Activated T-helper 2 cell treated with anti-CD3 and anti-CD28 coated beads, Interferon-gamma antibody, Interleukin-2, Interleukin-4, amounts not matched to agents 10 μg/mL and 5 μg/mL and 100 μg/mL, durations not matched to agents 14 hours and 24 hours and 36 hours (primary cell): ENCODE measurements around the gene TNRC6C. TPM values are rescaled to one million over a fixed set of nuclear protein-coding genes. Genes with fewer than 3 reads are reported as not detected.

ENCODE experiments used
- DNase-seq: peaks from one replicate; pipeline ENCODE4 v3.0.0; 2021; ENCODE audit warnings: low spot score
- H3K27ac Mint-ChIP-seq: one replicate; pipeline ENCODE4 v1.8.0; 2021; ENCODE audit warnings: mixed read lengths
- H3K27me3 Mint-ChIP-seq: one replicate; pipeline ENCODE4 v1.8.0; 2021; ENCODE audit warnings: low read depth, mixed read lengths
- H3K36me3 Mint-ChIP-seq: one replicate; pipeline ENCODE4 v1.8.0; 2021; ENCODE audit warnings: low read depth, mixed read lengths
- H3K4me1 Mint-ChIP-seq: one replicate; pipeline ENCODE4 v1.8.0; 2021; ENCODE audit warnings: low read depth, mixed read lengths
- H3K4me3 Mint-ChIP-seq: one replicate; pipeline ENCODE4 v1.8.0; 2021; ENCODE audit warnings: low read depth, mild to moderate bottlenecking, moderate library complexity, mixed read lengths
- H3K9me3 Mint-ChIP-seq: one replicate; pipeline ENCODE4 v1.8.0; 2021; ENCODE audit warnings: mixed read lengths
- intact Hi-C: fragments of 100-400 bp; cut with micrococcal nuclease; formaldehyde crosslinking; loops from one replicate; pipeline ENCODE4 v1.15.1; 2023
- total RNA-seq: library from RNA; stranded (reverse); gene quantifications from 2 replicates; pipeline ENCODE4 v1.2.3, GENCODE V29; 2022

TNRC6C gene
- total RNA-seq, 1 donor from 2014 or later: 18.4 TPM

GRCh38 chr17:78120971-78121800 is 162.7 kb downstream of the TNRC6C start:
- H3K9me3 Mint-ChIP-seq: no peaks in the 10 kb centered on the region
- peaks cover 60% of the 10 kb centered on the region for H3K36me3 Mint-ChIP-seq
- H3K27ac Mint-ChIP-seq: peak overlapping the region; percentile 55
- peak; percentile 69 for DNase-seq
- H3K4me3 Mint-ChIP-seq: peak overlapping the region; percentile 80
- peaks cover 50% of the 10 kb centered on the region for H3K4me1 Mint-ChIP-seq
- intact Hi-C loops: loop anchor here (1.0 to 10.0 kb wide), 3 partner anchors 9 to 1386 kb away; partner anchors contain the start of genes MFSD11, SRSF2 and TMC8
- H3K27me3 Mint-ChIP-seq: no peaks in the 10 kb centered on the region

DNA sequence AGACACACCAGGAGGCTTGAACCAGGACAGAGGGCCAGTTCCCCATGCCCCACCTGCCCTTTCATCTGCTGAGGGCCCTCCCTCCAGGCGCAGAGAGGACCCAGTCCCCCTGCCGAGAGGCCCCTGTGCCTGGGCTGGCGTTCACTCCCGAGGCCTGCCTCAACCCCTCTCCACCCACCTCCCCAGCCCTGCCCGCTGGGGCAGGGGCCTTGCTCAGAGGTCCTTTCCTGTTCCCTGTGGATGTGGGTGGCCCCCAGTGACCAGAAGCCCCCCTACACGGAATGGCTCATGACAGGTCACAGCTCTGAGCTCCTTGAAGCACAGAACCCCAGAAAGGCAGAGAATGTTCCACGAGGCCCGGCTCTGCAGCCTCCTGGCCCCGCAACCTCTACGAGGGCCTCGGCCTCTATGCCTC is 163.3 kb downstream of the TNRC6C start:
- no peak for DNase-seq
- peak overlapping the region; percentile 55 for H3K27ac Mint-ChIP-seq
- no peaks in the 10 kb centered on the region for H3K9me3 Mint-ChIP-seq
- H3K27me3 Mint-ChIP-seq: no peaks in the 10 kb centered on the region
- H3K4me1 Mint-ChIP-seq: peaks cover 51% of the 10 kb centered on the region
- H3K4me3 Mint-ChIP-seq: peak overlapping the region; percentile 80
- intact Hi-C loops: loop anchor here (1.0 to 10.0 kb wide), 3 partner anchors 8 to 1387 kb away; partner anchors contain the start of genes MFSD11, SRSF2 and TMC8
- peaks cover 62% of the 10 kb centered on the region for H3K36me3 Mint-ChIP-seq

DNA sequence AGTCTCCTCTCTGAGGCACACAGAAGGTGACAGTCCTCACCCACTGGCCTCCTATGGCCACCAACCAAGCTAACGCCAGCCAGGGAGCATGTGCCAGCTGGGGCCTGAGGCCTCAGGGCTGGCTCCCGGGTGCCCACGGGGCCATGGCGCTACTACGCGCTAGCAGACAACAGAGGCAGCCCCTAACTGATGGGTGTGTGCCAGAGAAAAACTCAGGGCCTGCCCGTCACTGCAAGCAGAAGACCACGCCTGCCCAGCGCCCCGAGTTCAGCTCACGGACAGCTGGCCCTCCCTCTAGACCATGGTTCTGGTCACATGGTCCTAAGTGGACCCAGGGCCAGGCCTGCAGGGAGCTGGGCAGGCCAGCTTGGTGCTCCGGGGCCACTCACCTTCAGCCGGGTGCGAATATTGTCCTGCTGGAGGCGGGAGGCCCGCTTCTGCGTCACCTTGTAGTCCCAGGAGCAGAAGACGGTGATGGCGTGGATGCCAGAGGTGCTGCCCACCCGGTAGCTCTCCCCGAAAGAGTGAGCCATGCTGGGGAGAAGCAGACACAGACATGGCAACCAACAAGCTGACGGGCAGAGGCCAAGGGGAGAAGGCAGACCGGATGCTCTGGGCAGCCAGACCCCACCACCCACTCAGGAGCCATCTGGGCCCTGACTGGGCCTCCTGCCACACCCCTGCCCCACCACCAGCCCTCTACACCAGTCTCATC is 163.9 kb downstream of the TNRC6C start:
- peaks cover 63% of the 10 kb centered on the region for H3K36me3 Mint-ChIP-seq
- H3K4me3 Mint-ChIP-seq: peak overlapping the region; percentile 80
- intact Hi-C loops: loop anchor here (10.0 kb wide), 2 partner anchors 668 to 1388 kb away; partner anchors contain the start of genes MFSD11 and SRSF2
- H3K9me3 Mint-ChIP-seq: no peaks in the 10 kb centered on the region
- H3K27ac Mint-ChIP-seq: peak overlapping the region; percentile 55
- H3K27me3 Mint-ChIP-seq: no peaks in the 10 kb centered on the region
- H3K4me1 Mint-ChIP-seq: peaks cover 48% of the 10 kb centered on the region
- no peak for DNase-seq

GRCh38 chr17:78122931-78123249 is 164.4 kb downstream of the TNRC6C start:
- intact Hi-C loops: loop anchor here (10.0 kb wide), 2 partner anchors 668 to 1388 kb away; partner anchors contain the start of genes MFSD11 and SRSF2
- no peak for DNase-seq
- Mint-ChIP-seq H3K27ac (peak overlapping the region; percentile 58), H3K9me3 (no peaks in the 10 kb centered on the region), H3K27me3 (no peaks in the 10 kb centered on the region), H3K4me1 (peaks cover 48% of the 10 kb centered on the region), H3K4me3 (peak overlapping the region; percentile 80), H3K36me3 (peaks cover 61% of the 10 kb centered on the region)

DNA sequence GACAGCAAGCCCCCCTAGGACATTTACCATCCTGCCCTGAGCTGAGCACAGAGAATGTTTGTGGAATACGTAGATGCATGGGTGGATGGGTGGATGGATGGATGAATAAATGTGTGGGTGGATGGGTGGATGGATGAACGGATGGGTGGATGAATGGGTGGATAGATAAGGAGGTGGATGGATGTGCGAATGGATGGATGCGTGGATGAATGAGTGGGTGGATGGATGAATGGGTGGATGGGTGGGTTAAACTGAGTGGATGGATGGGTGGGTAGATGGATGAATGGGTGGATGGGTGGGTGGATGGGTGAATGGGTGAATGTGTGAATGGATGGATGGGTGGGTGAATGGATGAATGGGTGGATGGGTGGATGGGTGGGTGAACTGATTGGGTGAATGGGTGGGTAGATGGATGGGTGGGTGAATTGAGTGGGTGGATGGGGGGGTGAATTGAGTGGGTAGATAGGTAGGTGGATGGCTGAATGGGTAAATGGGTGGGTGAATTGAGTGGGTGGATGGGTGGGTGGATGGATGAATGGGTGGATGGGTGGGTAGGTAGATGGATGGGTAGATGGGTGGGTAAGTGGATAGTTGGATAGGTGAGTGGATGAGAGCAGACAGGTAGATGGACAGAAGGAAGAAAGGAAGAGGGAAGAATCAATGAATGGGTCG is 164.9 kb downstream of the TNRC6C start:
- DNase-seq: no peak
- H3K4me3 Mint-ChIP-seq: peak overlapping the region; percentile 80
- peaks cover 58% of the 10 kb centered on the region for H3K36me3 Mint-ChIP-seq
- no peaks in the 10 kb centered on the region for H3K9me3 Mint-ChIP-seq
- no peaks in the 10 kb centered on the region for H3K27me3 Mint-ChIP-seq
- peaks cover 46% of the 10 kb centered on the region for H3K4me1 Mint-ChIP-seq
- intact Hi-C loops: loop anchor here (10.0 kb wide), 2 partner anchors 669 to 1389 kb away; partner anchors contain the start of genes MFSD11 and SRSF2
- H3K27ac Mint-ChIP-seq: peak overlapping the region; percentile 58

DNA sequence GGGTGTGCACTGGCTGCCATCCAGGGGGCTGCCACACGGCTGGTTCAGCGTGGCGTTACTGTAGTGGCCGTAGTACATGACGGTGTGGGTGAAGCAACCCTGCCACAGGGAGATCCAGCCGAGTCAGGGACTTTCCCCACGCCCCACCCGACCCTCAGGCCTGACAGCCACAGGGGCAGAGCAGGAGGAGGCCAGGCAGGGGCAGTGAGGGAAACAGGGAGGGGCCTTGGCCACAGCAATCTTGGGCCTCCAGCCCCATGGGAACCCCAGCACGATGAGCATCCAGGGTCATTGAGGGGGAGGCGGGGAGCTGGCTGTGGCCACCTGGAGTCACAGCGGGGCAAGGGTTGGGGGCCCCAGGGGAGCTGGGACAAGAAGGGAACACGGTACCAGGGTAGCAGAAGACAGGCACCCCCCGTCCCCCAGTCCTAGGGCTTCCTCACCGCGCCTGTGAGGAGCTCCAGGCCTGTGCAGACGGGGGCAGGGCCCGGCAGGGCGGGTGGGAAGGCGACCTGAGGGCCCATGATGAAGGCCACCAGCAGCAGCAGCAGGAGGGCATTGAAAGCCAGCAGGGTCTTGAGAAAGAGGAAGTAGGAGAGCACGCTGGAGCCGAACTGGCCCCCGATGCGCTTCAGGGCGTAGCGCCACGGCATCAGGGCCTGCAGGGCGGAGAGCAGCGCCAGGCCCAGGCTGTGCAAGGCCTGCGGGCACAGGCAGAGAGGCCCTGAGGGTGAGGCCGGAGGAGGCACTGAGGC is 165.8 kb downstream of the TNRC6C start:
- intact Hi-C loops: loop anchor here (10.0 kb wide), 2 partner anchors 669 to 1389 kb away; partner anchors contain the start of genes MFSD11 and SRSF2
- DNase-seq: no peak
- Mint-ChIP-seq H3K9me3 (no peaks in the 10 kb centered on the region), H3K36me3 (peaks cover 58% of the 10 kb centered on the region), H3K4me1 (peaks cover 50% of the 10 kb centered on the region), H3K27me3 (no peaks in the 10 kb centered on the region), H3K4me3 (peak overlapping the region; percentile 40), H3K27ac (peak overlapping the region; percentile 29)

DNA sequence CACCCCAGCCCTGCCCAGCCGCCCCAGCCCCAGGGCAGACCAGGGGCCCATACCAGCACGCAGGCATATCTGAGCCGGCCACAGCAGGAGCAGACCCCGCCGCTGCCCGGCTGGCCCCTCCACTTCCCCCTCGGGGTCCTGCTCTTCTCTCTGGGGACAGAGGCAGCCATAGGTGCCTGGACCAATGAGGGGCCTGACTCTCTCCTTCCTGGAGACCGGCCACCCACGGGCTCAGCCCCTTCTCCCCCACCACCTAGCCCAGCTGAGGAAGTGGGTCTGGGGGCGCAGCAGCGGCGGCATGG is 166.3 kb downstream of the TNRC6C start:
- Mint-ChIP-seq H3K36me3 (peaks cover 58% of the 10 kb centered on the region), H3K4me3 (peak overlapping the region; percentile 49), H3K27me3 (no peaks in the 10 kb centered on the region), H3K9me3 (no peaks in the 10 kb centered on the region), H3K4me1 (peaks cover 54% of the 10 kb centered on the region), H3K27ac (no peak overlapping the region)
- intact Hi-C loops: loop anchor here (10.0 kb wide), 2 partner anchors 670 to 1390 kb away; partner anchors contain the start of genes MFSD11 and SRSF2
- DNase-seq: no peak

DNA sequence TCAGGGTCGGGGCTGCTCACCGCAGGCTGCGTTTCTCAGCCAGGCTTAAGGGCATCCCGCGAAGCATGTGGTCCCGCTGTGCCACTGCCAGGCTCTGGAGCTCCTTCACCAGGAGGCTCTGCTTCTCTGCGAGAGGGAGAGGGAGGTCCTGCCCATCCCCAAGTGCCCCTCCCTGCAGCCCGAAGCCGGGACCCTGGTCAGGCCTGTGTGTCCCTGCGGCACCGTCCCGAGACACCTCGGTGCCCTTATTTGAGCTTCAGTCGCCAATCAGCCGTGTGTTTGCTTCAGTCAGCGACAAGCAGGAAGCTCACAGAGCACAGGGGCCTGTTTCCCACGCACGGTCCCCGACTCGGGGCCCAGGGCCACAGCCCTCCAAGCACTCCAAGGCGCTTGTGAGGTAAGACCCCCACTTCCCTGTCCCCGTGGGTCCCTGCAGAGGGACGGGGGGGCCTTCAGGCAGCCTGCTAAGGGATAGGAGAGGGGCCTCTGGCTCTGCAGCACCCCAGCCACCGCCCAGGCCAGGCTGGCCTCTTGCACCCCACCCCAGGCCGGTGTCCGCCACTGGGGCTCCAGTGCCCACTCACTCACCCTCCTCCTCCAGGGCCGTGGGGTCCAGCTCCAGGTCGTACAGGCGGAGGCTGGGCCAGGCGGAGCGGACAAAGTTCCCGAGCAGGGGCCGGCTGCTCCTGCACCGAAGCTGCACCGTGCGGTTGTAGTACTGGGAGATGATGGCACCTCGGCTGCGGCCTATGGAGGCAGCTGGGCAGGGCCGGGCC is 166.8 kb downstream of the TNRC6C start:
- peak overlapping the region; percentile 70 for H3K27ac Mint-ChIP-seq
- H3K9me3 Mint-ChIP-seq: no peaks in the 10 kb centered on the region
- intact Hi-C loops: loop anchor here (10.0 kb wide), 2 partner anchors 671 to 1391 kb away; partner anchors contain the start of genes MFSD11 and SRSF2
- peaks cover 56% of the 10 kb centered on the region for H3K36me3 Mint-ChIP-seq
- H3K4me1 Mint-ChIP-seq: peaks cover 57% of the 10 kb centered on the region
- DNase-seq: no peak
- H3K27me3 Mint-ChIP-seq: no peaks in the 10 kb centered on the region
- H3K4me3 Mint-ChIP-seq: peak overlapping the region; percentile 88

DNA sequence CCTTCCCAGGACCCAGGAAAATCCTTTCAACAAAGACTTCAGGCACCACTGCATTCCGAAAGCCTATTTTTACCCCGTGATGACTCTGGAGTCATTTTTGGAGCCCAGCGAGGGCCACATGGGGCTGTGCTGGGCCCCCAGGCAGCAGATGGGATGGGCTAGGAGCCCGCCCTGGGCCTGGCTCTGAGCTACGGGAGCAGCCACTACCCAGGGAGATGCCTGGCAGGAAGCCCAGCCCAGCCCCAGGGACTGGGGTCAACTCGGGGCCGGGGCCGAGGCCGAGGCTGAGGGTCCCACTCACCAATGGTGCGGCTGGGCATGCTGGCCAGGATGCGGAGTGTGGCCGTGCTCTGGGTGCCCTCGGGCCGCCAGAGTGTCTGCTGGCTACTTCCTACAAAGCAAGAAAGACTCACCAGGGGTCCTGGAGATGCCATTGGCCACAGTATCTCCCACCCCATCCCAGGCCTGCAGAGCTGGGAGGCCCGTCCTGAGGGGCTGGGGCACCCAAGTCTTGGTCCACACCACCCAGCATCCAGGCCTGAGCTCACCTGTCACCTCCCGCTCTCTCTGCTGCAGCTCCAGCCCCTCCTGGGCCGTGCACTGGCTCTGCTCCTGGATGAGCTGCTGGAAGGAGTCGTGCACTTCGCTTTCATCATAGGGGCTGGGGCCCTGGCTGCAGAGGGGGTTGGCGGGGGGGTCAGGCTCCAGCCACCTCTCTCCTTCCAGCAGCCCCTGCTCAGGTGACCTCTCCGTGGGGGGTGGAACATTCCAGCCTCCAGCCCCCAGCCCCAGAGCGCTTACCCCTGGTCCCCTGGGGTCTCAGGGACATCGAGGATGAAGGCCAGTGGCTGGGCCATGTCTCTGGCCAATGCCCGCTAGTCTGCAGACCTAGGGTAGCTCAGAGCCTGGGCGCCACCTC is 167.7 kb downstream of the TNRC6C start:
- Mint-ChIP-seq H3K36me3 (peaks cover 55% of the 10 kb centered on the region), H3K27ac (peak overlapping the region; percentile 80), H3K4me1 (peaks cover 50% of the 10 kb centered on the region), H3K4me3 (peak overlapping the region; percentile 88), H3K9me3 (no peaks in the 10 kb centered on the region), H3K27me3 (no peaks in the 10 kb centered on the region)
- DNase-seq: no peak
- intact Hi-C loops: loop anchor here (10.0 kb wide), 2 partner anchors 671 to 1391 kb away; partner anchors contain the start of genes MFSD11 and SRSF2

- intact Hi-C loops: loop anchor here (1.0 to 10.0 kb wide), 3 partner anchors 14 to 1392 kb away; partner anchors contain the start of genes MFSD11 and SRSF2
- Mint-ChIP-seq H3K36me3 (peaks cover 49% of the 10 kb centered on the region), H3K27me3 (no peaks in the 10 kb centered on the region), H3K4me3 (peak overlapping the region; percentile 88), H3K4me1 (peaks cover 45% of the 10 kb centered on the region), H3K27ac (peak overlapping the region; percentile 86), H3K9me3 (no peaks in the 10 kb centered on the region)
- DNase-seq: no peak
Measured at GRCh38 chr17:78126895-78127238, 168.4 kb downstream of the TNRC6C start.
